GM12878 (cell line): ENCODE measurements around the gene CITED2. TPM values are rescaled to one million over a fixed set of nuclear protein-coding genes. Genes with fewer than 3 reads are reported as not detected.
"Not testable (repeated sequence)": the region's sequence is repeated elsewhere in the genome, so short reads cannot be mapped to it uniquely, and the experiment has no call there.

Experiments used
- ATAC-seq: fragments of 200-7000 bp; cut with Tn5 transposase; 3 replicates; pipeline ENCODE4 v1.9.1; 2020; ENCODE audit warnings: mild to moderate bottlenecking, moderate library complexity
- BruUV-seq: library from RNA; stranded (reverse); fragments of 400-500 nt; replicated peaks from 2 replicates; lab custom pipeline; 2021; lab: Mats Ljungman, UMichigan
- CTCF ChIA-PET: fragments of 300-600 bp; sonication (Branson Sonifier 250); formaldehyde crosslinking; extraction: SDS; loops from one replicate; lab custom pipeline; 2021; ENCODE audit warnings: inconsistent platforms; lab: Yijun Ruan, JAX
- POLR2A ChIA-PET: fragments of 350-600 bp; formaldehyde crosslinking; extraction: SDS; loops from one replicate; lab custom pipeline; 2021; ENCODE audit warnings: inconsistent platforms; lab: Charles Lee
- RAD21 ChIA-PET: fragments of 300-600 bp; sonication (Branson Sonifier 250); formaldehyde crosslinking; loops from one replicate; lab custom pipeline; 2023; ENCODE audit warnings: antibody characterized with exemption; ENCODE audit not compliant: unreplicated experiment; lab: Charles Lee
- SMC1A ChIA-PET: fragments of 300-600 bp; sonication (Branson Sonifier 250); formaldehyde crosslinking; loops from one replicate; lab custom pipeline; 2023; ENCODE audit not compliant: unreplicated experiment, uncharacterized antibody; lab: Charles Lee
- DNase-seq: peaks from one replicate; pipeline ENCODE4 v3.0.0-alpha.2; 2011; ENCODE audit warnings: low read depth, low spot score
- FAIRE-seq: peaks from 3 replicates; lab custom pipeline; 2011; peaks lifted over from hg19 to GRCh38; lab: Jason Lieb, UNC
- H2AFZ ChIP-seq: 2 replicates; pipeline ENCODE4 v1.6.0; 2011; ENCODE audit warnings: low read depth, low read length, control low read depth; ENCODE audit not compliant: control insufficient read depth
- H3K27ac ChIP-seq: 2 replicates; pipeline ENCODE4 v1.5.1; 2011; ENCODE audit warnings: control low read depth; ENCODE audit not compliant: control insufficient read depth, insufficient read depth
- H3K27me3 ChIP-seq, 2 experiments: replicated peaks in 1 of 2; 2 replicates each; pipeline versions ENCODE4 v1.6.0 to v1.6.1; 2011; ENCODE audit warnings: low read length in 1 of 2; ENCODE audit not compliant: control insufficient read depth in 2 of 2, insufficient read depth in 2 of 2
- H3K36me3 ChIP-seq, 2 experiments: 2 replicates each; pipeline ENCODE4 v1.5.1; 2011; ENCODE audit warnings: low read length in 1 of 2; ENCODE audit not compliant: control insufficient read depth in 2 of 2, insufficient read depth in 2 of 2
- H3K4me1 ChIP-seq: 2 replicates; pipeline ENCODE4 v1.6.1; 2011; ENCODE audit warnings: mild to moderate bottlenecking, low read length, moderate library complexity, mixed read lengths; ENCODE audit not compliant: control insufficient read depth, insufficient read depth
- H3K4me2 ChIP-seq: 2 replicates; pipeline ENCODE4 v1.6.0; 2011; ENCODE audit warnings: control low read depth; ENCODE audit not compliant: control insufficient read depth, insufficient read depth
- H3K4me3 ChIP-seq: fragments of 200-600 bp; sonication (generic); 2 replicates; pipeline ENCODE4 v1.5.1; 2016
- H3K79me2 ChIP-seq: 2 replicates; pipeline ENCODE4 v1.6.0; 2011; ENCODE audit warnings: low read length; ENCODE audit not compliant: control insufficient read depth, insufficient read depth
- H3K9ac ChIP-seq: 2 replicates; pipeline ENCODE4 v1.8.0; 2011; ENCODE audit warnings: low read length, control low read depth, mixed read lengths; ENCODE audit not compliant: control insufficient read depth, insufficient read depth
- H3K9me3 ChIP-seq: replicated peaks from 3 replicates; pipeline ENCODE4 v1.5.1; 2011; ENCODE audit warnings: mild to moderate bottlenecking, low read length; ENCODE audit not compliant: control insufficient read depth, insufficient read depth
- H4K20me1 ChIP-seq: 2 replicates; pipeline ENCODE4 v1.6.0; 2011; ENCODE audit not compliant: control insufficient read depth, insufficient read depth
- CTCF ChIP-seq, 3 experiments: IDR thresholded peaks in 2 of 3; conservative IDR thresholded peaks in 1 of 3; 2 replicates each; pipeline ENCODE4 v1.5.1; 2011; ENCODE audit warnings: low read depth in 3 of 3, low read length in 3 of 3, mild to moderate bottlenecking in 3 of 3, control low read depth in 2 of 3, moderate library complexity in 2 of 3, inconsistent platforms in 1 of 3, mixed read lengths in 1 of 3; ENCODE audit not compliant: control insufficient read depth in 2 of 3, insufficient read depth in 1 of 3; ENCODE audit errors: extremely low read depth in 1 of 3
- FOXM1 ChIP-seq: IDR thresholded peaks from 2 replicates; pipeline ENCODE4 v1.6.1; 2012; ENCODE audit warnings: low read depth, mild to moderate bottlenecking, inconsistent platforms, low read length, moderate library complexity
- GATAD2B ChIP-seq: fragments of 450-650 bp; conservative IDR thresholded peaks from 2 replicates; pipeline ENCODE4 v1.6.1; 2017; ENCODE audit warnings: low read depth, mild to moderate bottlenecking, moderate library complexity
- PKNOX1 ChIP-seq: fragments of 450-650 bp; IDR thresholded peaks from 2 replicates; pipeline ENCODE4 v1.6.1; 2016; ENCODE audit warnings: mild to moderate bottlenecking
- PML ChIP-seq: IDR thresholded peaks from 2 replicates; pipeline ENCODE4 v1.6.1; 2012; ENCODE audit warnings: low read length, inconsistent platforms
- REST ChIP-seq: IDR thresholded peaks from 2 replicates; pipeline ENCODE4 v1.6.1; 2012; ENCODE audit warnings: mild to moderate bottlenecking, low read depth, low read length
- ZBTB4 ChIP-seq: fragments of 450-650 bp; formaldehyde crosslinking; IDR thresholded peaks from 2 replicates; pipeline ENCODE4 v1.4.0; 2022; ENCODE audit warnings: mild to moderate bottlenecking, moderate library complexity
- WGBS: methylation state at CpG from one replicate; pipeline ENCODE4 v1.1.6; 2016; ENCODE audit warnings: low lambda C conversion rate; ENCODE audit not compliant: insufficient replicate concordance, insufficient coverage; ENCODE audit errors: missing lambda C conversion rate; 5-methylcytosine and 5-hydroxymethylcytosine counted together
- in situ Hi-C: fragments of 300-500 bp; cut with MboI; formaldehyde crosslinking; loops from 9 replicates; pipeline ENCODE4 v1.14.3; 2018; ENCODE audit warnings: mixed read lengths
- intact Hi-C: fragments of 100-400 bp; cut with micrococcal nuclease; formaldehyde crosslinking; loops from one replicate; pipeline ENCODE4 v1.14.2; 2022; ENCODE audit not compliant: unreplicated experiment
- polyA plus RNA-seq, 11 experiments: library from polyadenylated mRNA; depleted of rRNA in 4 of 11; unstranded in 6 of 11; stranded (reverse) in 5 of 11; fragments of >200 nt; fragmentation: Nextera tagmentation in 4 of 11; fragmentation: Illumina TruSeq in 1 of 11; extraction: Ambion mirVana in 4 of 11; extraction: Trizol in 1 of 11; gene quantifications; 1 replicate in 1 of 11; 2 replicates in 10 of 11; pipeline versions ENCODE4 v1.2.1 to v1.2.3, GENCODE V29; 2011 to 2016; ENCODE audit warnings: inconsistent platforms in 2 of 11, missing spikeins in 2 of 11, low read depth in 1 of 11
- total RNA-seq, 4 experiments: library from RNA; depleted of rRNA in 3 of 4; stranded (reverse); fragments of >200 nt in 3 of 4; fragmentation: Illumina TruSeq in 1 of 4; extraction: Trizol in 1 of 4; gene quantifications; 2 replicates each; pipeline versions ENCODE4 v1.2.1 to v1.2.3, GENCODE V29; 2013 to 2021

The CITED2 gene
- total and polyA plus RNA-seq, 10 of the 15 experiments (the other 5 are each of a cell fraction or from before 2014, with no cell fraction given): 0.08 to 20.0 (median 7.3) TPM

- TF ChIP-seq CTCF (IDR thresholded peaks at IDR 0.05 in 2 of 3, conservative IDR thresholded peaks at IDR 0.05 in 1 of 3; ENCODE audit: control insufficient read depth in 2 of 3, extremely low read depth in 1 of 3, insufficient read depth in 1 of 3, low read depth in 3 of 3, low read length in 3 of 3) (peak; percentile 42 to 71 (median 48); a peak in 5 of 6 replicates), PML (no peak), REST (no peak), ZBTB4 (CRISPR knock-in tag) (no peak), PKNOX1 (no peak), GATAD2B (no peak), FOXM1 (peak; percentile 50; the same call in 1 of the 2 replicates)
These were observed 10.0 kb downstream of the CITED2 start (continued) for GRCh38 chr6:139364302-139364981.

GRCh38 chr6:139363797-139364196, 10.7 kb downstream of the CITED2 start:
- ATAC-seq, H4K20me1 ChIP-seq, FAIRE-seq, DNase-seq, H3K36me3 ChIP-seq, BruUV-seq, H3K9ac ChIP-seq, H3K27me3 ChIP-seq, H3K4me3 ChIP-seq, in situ Hi-C loops, H3K9me3 ChIP-seq, H3K4me2 ChIP-seq, H2AFZ ChIP-seq, H3K79me2 ChIP-seq, H3K4me1 ChIP-seq, H3K27ac ChIP-seq: not testable (repeated sequence)
- ChIA-PET SMC1A (interaction anchor here (0.7 to 3.4 kb wide), 34 partner anchors 10 to 592 kb away, joined by 3 to 236 read pairs (median 6); partner anchors contain the start of genes CITED2, HECA, REPS1 and TXLNB), CTCF (interaction anchor here (0.8 to 4.9 kb wide), 35 partner anchors 9 to 1248 kb away, joined by 3 to 254 read pairs (median 5); partner anchors contain the start of genes CITED2 and TXLNB), POLR2A (interaction anchor here (1.0 kb wide), 1 partner anchor 144 kb away, joined by 8 read pairs; no protein-coding TSS in a partner anchor), RAD21 (interaction anchor here (0.6 to 3.3 kb wide), 29 partner anchors 8 to 590 kb away, joined by 3 to 245 read pairs (median 6); partner anchors contain the start of genes CCDC28A, CITED2 and TXLNB)
- 94% methylated on average over 5 of the region's 5 CpGs for WGBS
- intact Hi-C loops: loop anchor here (1.0 to 10.0 kb wide), 6 partner anchors 72 to 547 kb away; partner anchors contain the start of gene TXLNB
